DOHH2 (cell line): ENCODE results near the gene MAGEA9.

ENCODE experiments used
- H3F3A ChIP-seq: fragments of 200-600 bp; sonication (generic), shearing (Covaris generic); 2 replicates; pipeline ENCODE4 v1.6.0; 2016; ENCODE audit warnings: antibody characterized with exemption, mild to moderate bottlenecking; ENCODE audit not compliant: control insufficient read depth, insufficient read depth
- H3K27ac ChIP-seq: fragments of 200-600 bp; sonication (generic); 2 replicates; pipeline ENCODE4 v1.5.1; 2014; ENCODE audit warnings: low read depth, mild to moderate bottlenecking, low read length, moderate library complexity
- H3K27me3 ChIP-seq: fragments of 200-600 bp; sonication (generic); 2 replicates; pipeline ENCODE4 v1.6.1; 2014; ENCODE audit warnings: mild to moderate bottlenecking, low read length, mixed read lengths; ENCODE audit not compliant: control insufficient read depth
- H3K36me3 ChIP-seq: fragments of 200-600 bp; sonication (generic); 2 replicates; pipeline ENCODE4 v1.6.1; 2014; ENCODE audit warnings: mild to moderate bottlenecking, low read length, moderate library complexity, mixed read lengths; ENCODE audit not compliant: control insufficient read depth
- H3K4me1 ChIP-seq: fragments of 200-600 bp; sonication (generic); 2 replicates; pipeline ENCODE4 v1.6.1; 2014; ENCODE audit warnings: mild to moderate bottlenecking, low read length, mixed read lengths; ENCODE audit not compliant: control insufficient read depth
- H3K4me2 ChIP-seq: fragments of 200-600 bp; sonication (generic); 2 replicates; pipeline ENCODE4 v1.6.0; 2014; ENCODE audit warnings: mild to moderate bottlenecking, low read length, moderate library complexity
- H3K4me3 ChIP-seq: fragments of 200-600 bp; sonication (generic); 2 replicates; pipeline ENCODE4 v1.5.1; 2014; ENCODE audit warnings: mild to moderate bottlenecking, low read length, mixed read lengths
- H3K79me2 ChIP-seq: fragments of 200-600 bp; sonication (generic); 2 replicates; pipeline ENCODE4 v1.6.1; 2014; ENCODE audit warnings: mild to moderate bottlenecking, low read length, mixed read lengths; ENCODE audit not compliant: control insufficient read depth
- H3K9me2 ChIP-seq: fragments of 200-600 bp; sonication (generic); replicated peaks from 2 replicates; pipeline ENCODE4 v1.6.1; 2014; ENCODE audit warnings: mild to moderate bottlenecking, low read length, mixed read lengths; ENCODE audit not compliant: control insufficient read depth
- H3K9me3 ChIP-seq: fragments of 200-600 bp; sonication (generic); 2 replicates; pipeline ENCODE4 v1.6.1; 2014; ENCODE audit warnings: antibody characterized with exemption, low read length, mixed read lengths; ENCODE audit not compliant: control insufficient read depth, insufficient read depth
- H4K20me1 ChIP-seq: fragments of 200-600 bp; sonication (generic); 2 replicates; pipeline ENCODE4 v1.6.0; 2014; ENCODE audit warnings: low read depth, mild to moderate bottlenecking, antibody characterized with exemption, low read length, moderate library complexity; ENCODE audit not compliant: control insufficient read depth, insufficient read depth
- EZH2phosphoT487 ChIP-seq: fragments of 200-600 bp; sonication (generic); IDR thresholded peaks from 2 replicates; pipeline ENCODE4 v1.6.1; 2017; ENCODE audit warnings: borderline replicate concordance, mild to moderate bottlenecking, antibody characterized with exemption, low read length, moderate library complexity, mixed read lengths
- TF ChIP-seq, protein P1 (sequence below): fragments of 200-600 bp; sonication (generic); IDR thresholded peaks from one replicate; pipeline ENCODE4 v1.5.1; 2014; ENCODE audit warnings: antibody characterized with exemption, mild to moderate bottlenecking, low read depth, low read length; ENCODE audit not compliant: poor library complexity, severe bottlenecking

Gene MAGEA9

DNA sequence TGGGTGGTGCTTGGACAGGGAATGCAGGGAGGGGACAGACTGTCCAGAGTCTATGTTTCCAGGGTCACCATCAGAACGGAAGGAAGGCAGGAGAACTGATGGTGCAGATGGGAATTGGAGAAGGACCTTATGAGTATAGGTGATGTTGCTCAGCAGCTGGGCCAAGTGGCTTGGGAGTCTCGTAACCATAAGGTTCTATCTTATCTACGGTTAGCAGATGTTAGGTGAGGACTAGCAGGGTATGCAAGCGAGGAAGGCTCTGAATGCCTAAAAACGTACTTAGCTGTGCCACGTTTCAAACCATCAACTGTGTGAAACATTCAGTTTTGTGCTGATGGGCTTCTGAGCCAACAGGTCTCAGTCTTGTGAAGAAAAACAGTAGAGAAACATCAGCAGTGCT lies 22.4 kb downstream of the MAGEA9 start:
- no peak overlapping the region for H3K4me2 ChIP-seq
- H3K36me3 ChIP-seq: no peaks in the 10 kb centered on the region
- H3F3A ChIP-seq: no peaks in the 10 kb centered on the region
- H3K27ac ChIP-seq: no peak overlapping the region
- H3K4me1 ChIP-seq: no peaks in the 10 kb centered on the region
- no peak for TF ChIP-seq EZH2phosphoT487
- TF ChIP-seq, protein P1, sequence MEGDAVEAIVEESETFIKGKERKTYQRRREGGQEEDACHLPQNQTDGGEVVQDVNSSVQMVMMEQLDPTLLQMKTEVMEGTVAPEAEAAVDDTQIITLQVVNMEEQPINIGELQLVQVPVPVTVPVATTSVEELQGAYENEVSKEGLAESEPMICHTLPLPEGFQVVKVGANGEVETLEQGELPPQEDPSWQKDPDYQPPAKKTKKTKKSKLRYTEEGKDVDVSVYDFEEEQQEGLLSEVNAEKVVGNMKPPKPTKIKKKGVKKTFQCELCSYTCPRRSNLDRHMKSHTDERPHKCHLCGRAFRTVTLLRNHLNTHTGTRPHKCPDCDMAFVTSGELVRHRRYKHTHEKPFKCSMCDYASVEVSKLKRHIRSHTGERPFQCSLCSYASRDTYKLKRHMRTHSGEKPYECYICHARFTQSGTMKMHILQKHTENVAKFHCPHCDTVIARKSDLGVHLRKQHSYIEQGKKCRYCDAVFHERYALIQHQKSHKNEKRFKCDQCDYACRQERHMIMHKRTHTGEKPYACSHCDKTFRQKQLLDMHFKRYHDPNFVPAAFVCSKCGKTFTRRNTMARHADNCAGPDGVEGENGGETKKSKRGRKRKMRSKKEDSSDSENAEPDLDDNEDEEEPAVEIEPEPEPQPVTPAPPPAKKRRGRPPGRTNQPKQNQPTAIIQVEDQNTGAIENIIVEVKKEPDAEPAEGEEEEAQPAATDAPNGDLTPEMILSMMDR: no peak
- no peaks in the 10 kb centered on the region for H3K27me3 ChIP-seq
- H3K4me3 ChIP-seq: no peak overlapping the region
- H3K9me3 ChIP-seq: no peaks in the 10 kb centered on the region
- H3K79me2 ChIP-seq: no peaks in the 10 kb centered on the region
- no peaks in the 10 kb centered on the region for H4K20me1 ChIP-seq
- H3K9me2 ChIP-seq: no peaks in the 10 kb centered on the region

DNA sequence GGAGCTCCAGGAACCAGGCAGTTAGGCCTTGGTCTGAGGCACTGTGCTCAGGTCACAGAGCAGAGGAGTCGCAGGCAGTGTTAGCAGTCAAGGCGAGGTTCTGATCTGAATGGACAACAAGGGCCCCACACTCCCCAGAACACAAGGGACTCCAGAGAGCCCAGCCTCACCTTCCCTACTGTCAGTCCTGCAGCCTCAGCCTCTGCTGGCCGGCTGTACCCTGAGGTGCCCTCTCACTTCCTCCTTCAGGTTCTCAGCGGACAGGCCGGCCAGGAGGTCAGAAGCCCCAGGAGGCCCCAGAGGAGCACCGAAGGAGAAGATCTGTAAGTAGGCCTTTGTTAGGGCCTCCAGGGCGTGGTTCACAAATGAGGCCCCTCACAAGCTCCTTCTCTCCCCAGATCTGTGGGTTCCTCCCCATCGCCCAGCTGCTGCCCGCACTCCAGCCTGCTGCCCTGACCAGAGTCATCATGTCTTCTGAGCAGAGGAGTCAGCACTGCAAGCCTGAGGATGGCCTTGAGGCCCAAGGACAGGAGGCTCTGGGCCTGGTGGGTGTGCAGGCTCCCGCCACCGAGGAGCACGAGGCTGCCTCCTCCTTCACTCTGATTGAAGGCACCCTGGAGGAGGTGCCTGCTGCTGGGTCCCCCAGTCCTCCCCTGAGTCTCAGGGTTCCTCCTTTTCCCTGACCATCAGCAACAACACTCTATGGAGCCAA lies 26.2 kb downstream of the MAGEA9 start:
- Histone ChIP-seq H3K27ac (no peak overlapping the region), H3K4me2 (no peak overlapping the region), H3K36me3 (no peaks in the 10 kb centered on the region), H4K20me1 (no peaks in the 10 kb centered on the region), H3K4me3 (no peak overlapping the region), H3K9me3 (no peaks in the 10 kb centered on the region), H3F3A (no peaks in the 10 kb centered on the region), H3K4me1 (no peaks in the 10 kb centered on the region), H3K79me2 (no peaks in the 10 kb centered on the region), H3K27me3 (no peaks in the 10 kb centered on the region), H3K9me2 (no peaks in the 10 kb centered on the region)
- no peak for TF ChIP-seq EZH2phosphoT487
- TF ChIP-seq, protein P1: no peak

DNA sequence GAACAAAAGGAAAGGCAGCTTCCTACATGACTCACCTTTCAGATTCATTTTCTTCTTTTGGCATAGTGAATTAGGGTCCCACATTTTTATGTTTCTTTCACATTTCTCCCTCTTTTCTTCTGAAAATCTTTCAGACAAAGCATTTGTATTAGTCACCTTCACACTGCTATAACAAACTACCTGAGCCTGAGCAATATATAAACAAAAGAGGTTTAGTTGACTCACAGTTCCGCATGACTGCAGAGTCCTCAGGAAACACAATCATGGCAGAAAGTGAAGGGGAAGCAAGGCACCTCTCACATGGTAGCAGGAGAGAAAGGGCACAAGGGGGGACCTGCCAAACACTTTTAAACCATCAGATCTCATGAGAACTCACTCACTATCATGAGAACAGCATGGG lies 36.9 kb downstream of the MAGEA9 start:
- H3K9me3 ChIP-seq: no peaks in the 10 kb centered on the region
- no peaks in the 10 kb centered on the region for H3K27me3 ChIP-seq
- H3K79me2 ChIP-seq: no peaks in the 10 kb centered on the region
- no peaks in the 10 kb centered on the region for H4K20me1 ChIP-seq
- no peak overlapping the region for H3K4me3 ChIP-seq
- H3K4me2 ChIP-seq: no peak overlapping the region
- no peak overlapping the region for H3K27ac ChIP-seq
- no peaks in the 10 kb centered on the region for H3K36me3 ChIP-seq
- no peaks in the 10 kb centered on the region for H3K4me1 ChIP-seq
- H3F3A ChIP-seq: no peaks in the 10 kb centered on the region
- H3K9me2 ChIP-seq: no peaks in the 10 kb centered on the region
- no peak for TF ChIP-seq EZH2phosphoT487
- TF ChIP-seq, protein P1: no peak
